ENCODE results near the gene FHOD3.

GRCh38 chr18:36409779-36410178 is 112.3 kb downstream of the FHOD3 start:
- TF ChIP-seq EZH2 (IDR thresholded peaks at IDR 0.05; ENCODE audit: low read depth) (no peak), CTCF (conservative IDR thresholded peaks at IDR 0.05) (no peak)

All from PC-9 (cell line).